DND-41 (cell line): Measurements from ENCODE around the gene CD300H.

ENCODE experiments used
- ATAC-seq: fragments of 200-7000 bp; cut with Tn5 transposase; 3 replicates; pipeline ENCODE4 v1.9.1; 2021; ENCODE audit warnings: low read depth; ENCODE audit not compliant: insufficient read depth
- DNase-seq: peaks from one replicate; pipeline ENCODE4 v3.0.0-alpha.2; 2020
- H2AFZ ChIP-seq: 2 replicates; pipeline ENCODE4 v1.6.0; 2012; ENCODE audit warnings: low read depth, low read length
- H3K27ac ChIP-seq: 2 replicates; pipeline ENCODE4 v1.5.1; 2012; ENCODE audit warnings: low read length, inconsistent platforms
- H3K27me3 ChIP-seq: fragments of 200-600 bp; sonication (generic); 2 replicates; pipeline ENCODE4 v1.6.0; 2012; ENCODE audit warnings: low read length, mild to moderate bottlenecking, inconsistent platforms; ENCODE audit not compliant: insufficient read depth, poor library complexity
- H3K36me3 ChIP-seq: 2 replicates; pipeline ENCODE4 v1.5.1; 2012; ENCODE audit warnings: low read length, inconsistent platforms; ENCODE audit not compliant: insufficient read depth
- H3K4me1 ChIP-seq: 2 replicates; pipeline ENCODE4 v1.5.1; 2012; ENCODE audit warnings: mild to moderate bottlenecking, low read length; ENCODE audit not compliant: insufficient read depth
- H3K4me2 ChIP-seq: 2 replicates; pipeline ENCODE4 v1.6.0; 2012; ENCODE audit warnings: mild to moderate bottlenecking, moderate library complexity, low read length, inconsistent platforms; ENCODE audit not compliant: insufficient read depth
- H3K4me3 ChIP-seq, 2 experiments: fragments of 200-600 bp in 1 of 2; shearing (Covaris generic) in 1 of 2; 2 replicates each; pipeline ENCODE4 v1.5.1; 2012 to 2016; ENCODE audit warnings: inconsistent platforms in 2 of 2, low read length in 2 of 2, mild to moderate bottlenecking in 2 of 2, low read depth in 1 of 2, moderate library complexity in 1 of 2
- H3K79me2 ChIP-seq: 2 replicates; pipeline ENCODE4 v1.6.0; 2012; ENCODE audit warnings: low read length, inconsistent platforms; ENCODE audit not compliant: insufficient read depth
- H3K9ac ChIP-seq: 2 replicates; pipeline ENCODE4 v1.6.0; 2012; ENCODE audit warnings: low read depth, mild to moderate bottlenecking, inconsistent platforms, low read length, moderate library complexity
- H3K9me3 ChIP-seq: 2 replicates; pipeline ENCODE4 v1.5.1; 2012; ENCODE audit warnings: low read length, moderate library complexity, mild to moderate bottlenecking, inconsistent platforms; ENCODE audit not compliant: insufficient read depth, severe bottlenecking
- H4K20me1 ChIP-seq: 2 replicates; pipeline ENCODE4 v1.6.0; 2012; ENCODE audit warnings: low read length; ENCODE audit not compliant: insufficient read depth
- CTCF ChIP-seq: IDR thresholded peaks from 2 replicates; pipeline ENCODE4 v1.5.1; 2012; ENCODE audit warnings: borderline replicate concordance, low read length, moderate library complexity, mild to moderate bottlenecking; ENCODE audit not compliant: poor library complexity, severe bottlenecking; ENCODE audit errors: extremely low read depth
- EZH2 ChIP-seq: IDR thresholded peaks from 3 replicates; pipeline ENCODE4 v1.6.1; 2012; ENCODE audit warnings: borderline replicate concordance, low read depth, mild to moderate bottlenecking, moderate library complexity, low read length, inconsistent platforms; ENCODE audit not compliant: severe bottlenecking

CD300H gene

GRCh38 chr17:74568106-74568873 lies 981 bp upstream of the CD300H start:
- H3K4me2 ChIP-seq = no peak overlapping the region
- TF ChIP-seq EZH2 = no peak
- TF ChIP-seq CTCF = no peak
- H3K4me1 ChIP-seq = no peaks in the 10 kb centered on the region
- H3K9ac ChIP-seq = no peak overlapping the region
- no peaks in the 10 kb centered on the region for H4K20me1 ChIP-seq
- no peaks in the 10 kb centered on the region for H3K79me2 ChIP-seq
- H2AFZ ChIP-seq = no peak overlapping the region
- H3K4me3 ChIP-seq = no peak overlapping the region
- no peaks in the 10 kb centered on the region for H3K36me3 ChIP-seq
- no peaks in the 10 kb centered on the region for H3K9me3 ChIP-seq
- peaks cover 16% of the 10 kb centered on the region for H3K27me3 ChIP-seq
- no peak overlapping the region for H3K27ac ChIP-seq
- DNase-seq (no peak), ATAC-seq (no peak)

GRCh38 chr17:74566132-74566753 lies 1.1 kb downstream of the CD300H start:
- ATAC-seq (peak; percentile 83), DNase-seq (peak; percentile 59)
- H3K79me2 ChIP-seq = no peaks in the 10 kb centered on the region
- H3K36me3 ChIP-seq = no peaks in the 10 kb centered on the region
- no peak overlapping the region for H3K4me2 ChIP-seq
- peaks cover 11% of the 10 kb centered on the region for H3K27me3 ChIP-seq
- TF ChIP-seq CTCF (peak; percentile 85), EZH2 (no peak)
- H3K4me3 ChIP-seq = no peak overlapping the region
- H4K20me1 ChIP-seq = no peaks in the 10 kb centered on the region
- no peak overlapping the region for H3K27ac ChIP-seq
- no peaks in the 10 kb centered on the region for H3K9me3 ChIP-seq
- H2AFZ ChIP-seq = no peak overlapping the region
- H3K9ac ChIP-seq = no peak overlapping the region
- no peaks in the 10 kb centered on the region for H3K4me1 ChIP-seq

GRCh38 chr17:74565126-74565525 lies 2.2 kb downstream of the CD300H start:
- TF ChIP-seq EZH2 (no peak), CTCF (no peak)
- no peak overlapping the region for H3K27ac ChIP-seq
- DNase-seq (no peak), ATAC-seq (no peak)
- H3K4me1 ChIP-seq = no peaks in the 10 kb centered on the region
- peaks cover 11% of the 10 kb centered on the region for H3K27me3 ChIP-seq
- H3K36me3 ChIP-seq = no peaks in the 10 kb centered on the region
- H3K4me3 ChIP-seq = no peak overlapping the region
- no peak overlapping the region for H3K4me2 ChIP-seq
- no peak overlapping the region for H2AFZ ChIP-seq
- H4K20me1 ChIP-seq = no peaks in the 10 kb centered on the region
- no peaks in the 10 kb centered on the region for H3K9me3 ChIP-seq
- no peak overlapping the region for H3K9ac ChIP-seq
- no peaks in the 10 kb centered on the region for H3K79me2 ChIP-seq
